ENCODE results near the gene CRYBB1.

CRYBB1 gene

GRCh38 chr22:26617271-26618199 is at the start of gene CRYBB1:
TSS of gene CRYBB1 (minus strand) at chr22:26618027. CDS start at chr22:26616319, 1,708 bp downstream.
- no peak for DNase-seq (ENCODE audit: low read depth)

- no peak for DNase-seq (ENCODE audit: low read depth)
Measured at GRCh38 chr22:26667140-26667539, 49.3 kb upstream of the CRYBB1 start.

DNA sequence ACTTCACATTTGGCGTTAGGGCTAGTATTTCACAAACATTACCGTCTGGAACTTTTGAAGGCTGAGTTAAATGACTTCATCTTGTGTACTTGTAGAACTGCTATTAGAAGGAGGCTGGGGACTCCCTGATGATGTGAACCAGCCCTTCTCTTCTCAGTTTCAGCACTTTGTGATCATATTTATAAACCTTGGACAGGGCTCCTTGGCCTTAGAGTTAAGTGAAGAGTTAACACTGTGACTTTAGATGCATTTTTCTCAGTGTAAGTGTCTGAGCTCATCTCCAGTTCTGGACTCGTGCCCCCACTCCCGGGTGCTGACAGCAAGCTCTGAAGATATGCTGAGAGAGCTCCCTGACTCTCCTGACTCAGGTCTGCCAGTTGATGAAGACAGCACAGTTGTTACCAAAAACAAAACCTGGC is 48.0 kb upstream of the CRYBB1 start:
- DNase-seq (ENCODE audit: low read depth), result no peak

- DNase-seq (ENCODE audit: low read depth), result no peak
Measured at GRCh38 chr22:26663374-26663923, 45.6 kb upstream of the CRYBB1 start.

GRCh38 chr22:26662160-26662559 is 44.3 kb upstream of the CRYBB1 start:
- no peak for DNase-seq (ENCODE audit: low read depth)

- no peak for DNase-seq (ENCODE audit: low read depth)
Measured at GRCh38 chr22:26660961-26661578, 43.2 kb upstream of the CRYBB1 start.

GRCh38 chr22:26660356-26660755 is 42.5 kb upstream of the CRYBB1 start:
- no peak for DNase-seq (ENCODE audit: low read depth)

- peak; percentile 80 for DNase-seq (ENCODE audit: low read depth)
Measured at GRCh38 chr22:26658671-26659478, 41.0 kb upstream of the CRYBB1 start.

DNA sequence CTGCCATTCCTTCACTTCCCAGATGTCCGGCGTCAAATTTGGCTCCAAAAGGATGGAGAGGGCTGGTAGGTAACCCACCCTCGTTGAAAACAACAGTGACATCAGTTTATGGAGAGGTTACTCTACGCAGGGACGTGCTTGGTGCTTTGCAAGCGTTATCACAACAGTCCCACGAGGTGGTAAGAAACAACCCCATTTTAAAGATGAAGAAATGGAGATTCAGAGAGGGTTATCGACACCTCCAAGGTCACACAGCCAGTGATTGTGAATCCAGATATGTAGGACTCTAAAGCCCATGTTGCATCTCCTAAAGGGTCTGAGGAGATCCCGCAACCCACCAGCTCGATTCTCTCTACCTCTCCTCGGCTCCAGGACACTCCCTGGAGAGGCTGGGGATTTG is 40.3 kb upstream of the CRYBB1 start:
- DNase-seq (ENCODE audit: low read depth), result no peak

DNA sequence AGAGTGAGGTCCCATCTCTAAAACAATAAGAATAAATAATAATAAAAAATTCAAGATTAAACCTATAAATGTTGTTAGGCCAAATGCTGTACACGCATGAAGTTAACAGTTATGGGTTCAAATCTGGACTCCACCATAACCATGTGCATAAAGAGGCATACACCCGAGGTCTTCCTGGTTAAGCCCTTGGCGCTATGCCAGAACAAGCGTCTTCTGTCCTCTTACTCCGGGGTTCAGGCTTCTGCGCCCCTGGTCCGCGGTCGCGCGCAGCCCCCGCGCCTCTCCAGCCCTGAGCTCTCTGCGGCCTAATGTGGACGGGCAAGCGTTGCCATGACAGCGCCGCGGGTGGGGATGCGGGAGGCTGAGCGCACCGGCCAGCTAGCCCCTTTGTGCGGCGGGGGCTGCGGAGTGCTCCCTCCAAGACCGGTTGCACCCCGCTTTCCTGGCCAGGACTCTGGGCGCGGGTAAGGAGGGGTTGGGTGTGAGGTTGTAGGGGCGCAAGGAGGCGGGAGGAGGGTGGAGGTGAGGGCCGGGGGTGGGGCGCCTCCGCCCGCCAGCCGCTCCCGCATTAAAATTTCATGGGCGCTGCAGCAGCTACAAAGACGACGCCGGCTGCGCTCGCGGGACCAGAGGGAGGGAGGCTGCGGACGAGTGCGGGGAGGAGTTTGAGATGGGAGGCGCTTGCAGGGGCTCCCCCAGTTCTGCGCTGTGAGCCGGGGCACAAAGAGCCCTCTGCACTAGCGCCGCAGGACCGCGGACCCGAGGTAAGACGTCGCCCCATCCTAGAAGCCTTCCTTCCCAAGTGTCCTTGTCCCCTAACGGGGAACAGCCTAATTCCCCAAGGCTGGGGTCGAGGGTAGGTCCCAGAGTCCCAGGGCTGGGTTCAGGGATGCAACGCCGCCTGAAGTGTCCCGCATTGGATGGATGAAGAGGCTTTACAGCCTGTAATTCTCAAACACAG is 39.3 kb upstream of the CRYBB1 start, which contains the start of gene MIAT:
Gene MIAT (plus strand): TSS at position 698 of the 961 bp plus-strand sequence.
- DNase-seq (ENCODE audit: low read depth), result peak; percentile 55

- DNase-seq (ENCODE audit: low read depth), result no peak
Measured at GRCh38 chr22:26651815-26652214, 34.0 kb upstream of the CRYBB1 start.

DNA sequence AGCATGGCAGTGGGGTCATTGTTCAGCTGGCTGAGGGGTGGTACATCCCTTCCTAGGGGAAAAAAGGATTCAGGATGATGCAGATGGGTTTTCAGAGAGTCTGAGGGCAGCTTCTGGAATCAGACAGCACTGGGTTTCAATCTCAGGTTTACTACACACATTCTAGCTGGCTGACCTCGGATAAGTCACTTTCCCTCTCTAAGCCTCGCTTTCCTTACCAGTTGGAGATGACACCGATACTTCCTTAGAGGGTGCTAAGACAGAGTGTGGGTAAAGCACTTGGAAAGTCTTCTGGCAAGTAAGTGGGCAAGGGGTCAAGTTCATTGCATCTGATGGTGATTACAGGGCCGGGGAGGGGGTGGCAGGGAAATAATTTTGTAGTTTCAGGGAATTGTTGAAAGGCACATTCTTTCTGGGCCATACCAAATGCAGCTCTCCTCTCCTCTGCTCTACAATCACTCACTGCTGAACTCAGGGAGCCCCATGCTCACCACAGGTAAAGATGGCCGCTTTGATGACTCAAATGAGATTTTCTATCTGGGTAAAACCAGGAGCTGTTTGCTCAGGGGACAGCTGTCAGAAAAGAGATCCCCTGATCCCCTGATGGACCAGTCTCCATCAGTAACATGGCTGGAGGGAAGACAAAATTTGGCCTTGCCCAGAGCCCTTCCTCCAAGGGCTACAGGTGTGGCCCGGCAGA is 33.0 kb upstream of the CRYBB1 start:
- no peak for DNase-seq (ENCODE audit: low read depth)

- no peak for DNase-seq (ENCODE audit: low read depth)
Measured at GRCh38 chr22:26648528-26649388, 30.9 kb upstream of the CRYBB1 start.

DNA sequence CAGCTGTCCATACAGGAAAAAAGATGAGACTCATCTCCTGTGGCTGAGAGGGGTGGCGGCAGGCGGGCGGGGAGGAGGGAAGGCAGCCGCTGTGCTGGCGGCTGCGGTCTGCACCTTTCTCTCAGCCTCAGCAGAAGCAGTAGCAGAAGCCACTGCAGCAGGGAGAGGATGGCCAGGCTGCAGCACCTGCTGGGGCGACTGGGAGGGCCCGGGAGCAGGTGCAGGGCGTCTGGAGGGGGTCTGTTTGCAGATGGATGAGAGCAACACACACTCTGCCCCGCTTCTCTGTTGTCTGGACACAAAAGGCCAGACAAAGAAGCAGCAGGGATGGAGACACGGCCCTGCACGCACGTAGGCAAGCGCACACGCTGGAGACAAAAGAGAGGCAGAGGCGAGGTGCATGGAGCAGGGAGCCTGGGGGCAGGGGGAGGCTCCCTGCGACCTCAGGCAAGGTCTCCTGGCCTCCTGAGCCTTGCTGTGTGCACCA is 30.2 kb upstream of the CRYBB1 start:
- DNase-seq (ENCODE audit: low read depth), result no peak

- no peak for DNase-seq (ENCODE audit: low read depth)
Measured at GRCh38 chr22:26646158-26646557, 28.3 kb upstream of the CRYBB1 start.

- no peak for DNase-seq (ENCODE audit: low read depth)
Measured at GRCh38 chr22:26643418-26644100, 25.7 kb upstream of the CRYBB1 start.

GRCh38 chr22:26642465-26643417 is 24.9 kb upstream of the CRYBB1 start:
- peak; percentile 78 for DNase-seq (ENCODE audit: low read depth)

Measured in activated T-cell treated with anti-CD3 and anti-CD28 coated beads for 24 hours (primary cell).